GM12801 (cell line): ENCODE measurements around the gene CMTM5.

ENCODE experiments used
- TF ChIP-seq, protein P1 (sequence below): IDR thresholded peaks from one replicate; pipeline ENCODE4 v1.5.1; 2011; ENCODE audit warnings: control low read depth; ENCODE audit not compliant: insufficient read length; ENCODE audit errors: extremely low read depth

CMTM5 gene

DNA sequence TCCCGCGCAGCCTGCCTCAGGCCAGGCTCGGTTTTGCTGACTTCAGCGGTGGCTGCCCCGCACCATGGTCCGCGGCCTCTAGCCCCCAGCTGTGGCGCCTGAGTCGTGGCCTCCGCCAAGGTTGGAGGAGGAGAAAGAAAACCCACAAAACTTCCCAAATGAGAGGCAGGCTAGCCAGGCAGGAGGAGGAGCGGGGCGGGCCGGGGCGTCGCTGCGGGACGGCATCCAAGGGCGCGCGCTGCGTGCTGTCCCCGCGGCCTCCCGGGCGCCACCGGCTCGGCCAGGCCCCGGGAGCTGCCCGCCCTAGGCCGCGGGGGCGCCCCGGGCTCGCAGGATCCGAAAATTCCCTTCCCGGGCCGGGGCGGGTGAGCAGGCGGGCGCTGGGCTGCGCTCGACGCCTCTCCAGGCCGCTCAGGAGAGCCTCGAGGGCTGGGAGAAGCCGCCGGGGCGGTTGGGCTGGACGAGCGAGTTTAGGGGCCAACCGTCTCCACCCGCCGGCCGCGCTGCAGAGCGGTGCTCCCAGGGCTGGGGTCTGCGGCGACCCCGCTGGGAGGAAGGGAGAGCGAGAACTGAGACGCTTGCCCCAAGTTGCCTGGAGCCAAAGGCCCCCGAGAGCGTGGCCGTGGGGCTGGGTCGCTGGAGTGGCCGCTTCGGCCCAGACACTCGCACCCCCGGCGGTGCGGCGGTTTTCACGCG is 11.7 kb upstream of the CMTM5 start, which contains the start of gene EFS:
Gene EFS (minus strand): TSS at position 137 of the 696 bp plus-strand sequence. CDS start 147 bp downstream, outside the sequence.
- TF ChIP-seq, protein P1, sequence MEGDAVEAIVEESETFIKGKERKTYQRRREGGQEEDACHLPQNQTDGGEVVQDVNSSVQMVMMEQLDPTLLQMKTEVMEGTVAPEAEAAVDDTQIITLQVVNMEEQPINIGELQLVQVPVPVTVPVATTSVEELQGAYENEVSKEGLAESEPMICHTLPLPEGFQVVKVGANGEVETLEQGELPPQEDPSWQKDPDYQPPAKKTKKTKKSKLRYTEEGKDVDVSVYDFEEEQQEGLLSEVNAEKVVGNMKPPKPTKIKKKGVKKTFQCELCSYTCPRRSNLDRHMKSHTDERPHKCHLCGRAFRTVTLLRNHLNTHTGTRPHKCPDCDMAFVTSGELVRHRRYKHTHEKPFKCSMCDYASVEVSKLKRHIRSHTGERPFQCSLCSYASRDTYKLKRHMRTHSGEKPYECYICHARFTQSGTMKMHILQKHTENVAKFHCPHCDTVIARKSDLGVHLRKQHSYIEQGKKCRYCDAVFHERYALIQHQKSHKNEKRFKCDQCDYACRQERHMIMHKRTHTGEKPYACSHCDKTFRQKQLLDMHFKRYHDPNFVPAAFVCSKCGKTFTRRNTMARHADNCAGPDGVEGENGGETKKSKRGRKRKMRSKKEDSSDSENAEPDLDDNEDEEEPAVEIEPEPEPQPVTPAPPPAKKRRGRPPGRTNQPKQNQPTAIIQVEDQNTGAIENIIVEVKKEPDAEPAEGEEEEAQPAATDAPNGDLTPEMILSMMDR, result no peak

DNA sequence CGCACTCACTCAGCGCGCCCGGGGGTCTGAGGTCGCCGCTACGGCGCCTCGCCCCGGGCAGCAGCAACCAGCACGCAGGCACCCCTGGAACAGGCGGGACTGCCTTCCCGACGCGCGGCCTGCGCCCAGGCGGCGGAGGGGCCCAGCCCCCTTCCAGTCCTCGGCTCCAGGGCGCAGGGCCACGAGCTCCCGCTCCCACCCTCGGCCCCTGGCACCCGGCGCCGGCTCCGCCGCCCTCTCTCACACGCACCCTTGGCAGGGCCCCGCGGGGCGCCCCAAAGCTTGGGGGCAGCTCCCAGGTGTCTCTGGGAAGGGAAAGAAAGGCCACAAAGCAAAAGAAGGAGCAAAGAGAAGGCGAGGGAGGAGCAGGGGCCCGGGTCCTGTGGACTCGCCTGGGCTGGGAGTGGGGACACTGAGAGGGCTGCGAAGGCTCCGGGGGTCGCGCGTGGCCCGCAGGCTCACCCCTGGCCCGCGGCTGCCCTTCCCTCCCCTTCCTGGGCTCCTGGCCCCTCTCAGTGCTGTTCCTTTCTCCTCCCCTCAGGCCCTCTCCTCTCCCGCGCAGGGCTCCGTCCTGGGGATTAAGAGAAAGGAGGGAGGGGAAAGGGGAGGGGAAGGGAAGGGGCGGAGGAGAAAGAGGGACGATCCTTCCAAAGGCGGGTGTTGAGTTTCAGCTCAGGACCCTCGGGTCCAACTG is 11.0 kb upstream of the CMTM5 start:
- TF ChIP-seq, protein P1, result no peak

DNA sequence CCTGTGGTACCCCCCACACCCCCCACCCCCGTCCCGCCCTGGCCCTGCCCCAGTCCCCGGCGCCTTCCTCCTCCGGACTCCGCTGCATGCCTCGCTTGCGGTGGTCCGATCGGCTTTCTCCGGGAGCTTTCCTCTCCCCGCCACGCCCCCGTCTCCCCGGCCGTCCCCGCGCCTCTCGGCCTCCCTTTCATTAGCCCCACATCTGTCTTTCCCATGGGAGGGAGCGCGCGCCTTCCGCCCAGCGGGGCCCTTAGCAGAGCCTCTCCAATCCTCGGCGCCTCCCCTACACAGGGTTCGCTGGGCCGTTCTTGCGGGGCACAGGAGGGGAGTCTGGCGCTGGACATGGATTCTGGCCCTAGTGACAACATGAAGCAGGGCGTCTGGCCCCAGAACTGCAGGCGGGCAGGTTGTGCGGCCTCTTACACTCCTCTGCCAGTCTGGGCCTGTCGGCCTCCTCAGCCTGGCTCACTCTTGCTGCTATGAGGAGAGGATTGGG is 10.4 kb upstream of the CMTM5 start:
- TF ChIP-seq, protein P1, result no peak

DNA sequence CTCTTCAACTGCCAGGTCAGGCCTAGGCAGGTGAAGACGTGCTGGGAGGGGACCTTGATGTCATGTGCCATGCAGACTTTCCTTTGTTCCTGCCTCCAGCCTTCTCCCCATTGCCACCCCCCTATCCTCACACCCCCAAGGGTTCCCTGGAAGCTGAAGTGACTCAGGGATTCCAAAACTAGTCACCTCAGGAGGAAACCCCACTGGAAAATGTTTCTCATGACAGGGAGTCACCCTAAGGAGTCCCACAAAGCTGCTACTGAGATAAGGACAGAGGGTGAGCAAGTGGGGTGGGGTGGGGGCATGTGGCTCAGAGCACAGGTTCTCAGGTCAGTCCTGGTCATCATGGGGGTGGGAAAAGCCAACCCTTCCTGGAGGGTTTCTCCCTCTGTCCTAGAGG is 6.6 kb upstream of the CMTM5 start:
- TF ChIP-seq, protein P1, result no peak

DNA sequence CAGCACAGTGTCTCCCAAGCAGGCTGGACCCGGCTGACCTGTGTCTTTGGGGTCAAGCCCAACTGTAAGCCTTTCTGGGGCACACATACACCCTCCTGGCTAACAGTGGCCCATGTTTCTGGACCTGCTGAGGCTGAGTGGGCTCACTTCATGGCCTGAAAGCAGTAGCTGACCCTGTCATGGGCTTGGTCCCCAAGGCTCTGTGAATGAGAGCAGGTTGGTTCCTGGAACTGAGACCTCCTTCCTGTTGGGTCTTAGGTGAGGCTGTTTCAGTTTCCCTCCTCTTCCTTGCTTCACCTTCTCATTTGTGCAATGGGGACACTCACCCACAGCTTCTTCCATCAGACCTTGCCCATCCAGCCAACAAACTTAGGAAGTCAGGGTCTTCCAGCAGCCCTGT is 5.0 kb upstream of the CMTM5 start:
- TF ChIP-seq, protein P1, result no peak

DNA sequence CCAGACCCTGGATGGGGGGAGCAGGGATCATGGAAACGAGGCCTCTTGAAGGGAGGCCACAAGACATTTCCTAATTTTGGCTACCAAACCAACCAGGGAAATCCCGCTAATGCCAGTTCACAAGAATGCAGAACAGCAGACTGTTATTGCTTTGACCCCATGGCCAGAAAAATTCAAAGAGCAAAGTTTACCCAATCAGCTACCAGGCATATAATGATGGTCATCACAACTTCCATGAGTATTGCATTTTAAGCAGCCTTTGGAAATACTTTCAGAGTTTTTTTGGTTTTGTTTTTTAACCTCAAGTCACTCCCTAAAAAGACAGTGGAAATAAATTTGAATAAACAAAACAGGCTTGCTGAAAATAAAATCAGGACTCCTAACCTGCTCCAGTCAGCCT is 4.3 kb upstream of the CMTM5 start, which contains the start of gene IL25:
Gene IL25 (plus strand): TSS at position 301 of the 400 bp plus-strand sequence.
- TF ChIP-seq, protein P1, result no peak

DNA sequence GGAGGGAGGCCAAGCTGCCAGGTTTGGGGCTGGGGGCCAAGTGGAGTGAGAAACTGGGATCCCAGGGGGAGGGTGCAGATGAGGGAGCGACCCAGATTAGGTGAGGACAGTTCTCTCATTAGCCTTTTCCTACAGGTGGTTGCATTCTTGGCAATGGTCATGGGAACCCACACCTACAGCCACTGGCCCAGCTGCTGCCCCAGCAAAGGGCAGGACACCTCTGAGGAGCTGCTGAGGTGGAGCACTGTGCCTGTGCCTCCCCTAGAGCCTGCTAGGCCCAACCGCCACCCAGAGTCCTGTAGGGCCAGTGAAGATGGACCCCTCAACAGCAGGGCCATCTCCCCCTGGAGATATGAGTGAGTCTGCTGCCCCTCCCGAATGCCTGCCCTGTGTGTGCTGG is 3.8 kb upstream of the CMTM5 start:
- TF ChIP-seq, protein P1, result no peak
